K562 (cell line): Measurements from ENCODE around the gene FOXO3. TPM values are rescaled to one million over a fixed set of nuclear protein-coding genes. Genes with fewer than 3 reads are reported as not detected.

Experiments
- COPS2 ChIP-seq: fragments of 450-650 bp; conservative IDR thresholded peaks from 2 replicates; pipeline ENCODE4 v1.6.1; 2016; ENCODE audit warnings: mild to moderate bottlenecking, moderate library complexity
- FOXK2 ChIP-seq, 2 experiments: fragments of 450-650 bp; IDR thresholded peaks in 1 of 2; conservative IDR thresholded peaks in 1 of 2; 2 replicates each; pipeline ENCODE4 v1.6.1; 2016; ENCODE audit warnings: low read depth in 2 of 2, mild to moderate bottlenecking in 1 of 2
- GABPB2 ChIP-seq: fragments of 250-450 bp; sonication (Bioruptor Pico); conservative IDR thresholded peaks from 2 replicates; pipeline ENCODE4 v1.5.1; 2021; ENCODE audit warnings: mild to moderate bottlenecking
- MAZ ChIP-seq, 2 experiments: fragments of 450-650 bp in 1 of 2; sonication (generic) in 1 of 2; formaldehyde crosslinking; IDR thresholded peaks in 1 of 2; conservative IDR thresholded peaks in 1 of 2; 2 replicates each; pipeline versions ENCODE4 v1.4.0 to v1.5.0; 2020; ENCODE audit warnings: mild to moderate bottlenecking in 1 of 2, missing genetic modification reagents in 1 of 2
- MTA1 ChIP-seq: fragments of 450-650 bp; IDR thresholded peaks from 2 replicates; pipeline ENCODE4 v1.6.1; 2017; ENCODE audit warnings: borderline replicate concordance
- NCOA2 ChIP-seq, 2 experiments: fragments of 450-650 bp; IDR thresholded peaks; 2 replicates each; pipeline ENCODE4 v1.6.1; 2018; ENCODE audit warnings: mild to moderate bottlenecking in 2 of 2, moderate library complexity in 1 of 2; ENCODE audit not compliant: partially characterized antibody in 2 of 2
- RNF2 ChIP-seq: sonication (generic); IDR thresholded peaks from 2 replicates; pipeline ENCODE4 v1.6.1; 2016
- SMAD1 ChIP-seq: fragments of 150-350 bp; IDR thresholded peaks from 2 replicates; pipeline ENCODE4 v1.6.1; 2014; ENCODE audit warnings: low read length, low read depth; ENCODE audit not compliant: partially characterized antibody
- SMAD4 ChIP-seq: fragments of 250-450 bp; sonication (Bioruptor Pico); conservative IDR thresholded peaks from 2 replicates; pipeline ENCODE4 v1.8.0; 2021; ENCODE audit warnings: inconsistent platforms, mild to moderate bottlenecking, moderate library complexity
- SREBF2 ChIP-seq: sonication (generic); formaldehyde crosslinking; IDR thresholded peaks from 2 replicates; pipeline ENCODE4 v1.4.0; 2020; ENCODE audit warnings: mild to moderate bottlenecking, missing genetic modification reagents
- XRCC5 ChIP-seq: fragments of 200-400 bp; formaldehyde crosslinking; IDR thresholded peaks from 2 replicates; pipeline ENCODE4 v1.6.1; 2017; ENCODE audit warnings: low read depth, mild to moderate bottlenecking, low read length
- ZNF316 ChIP-seq: fragments of 450-650 bp; IDR thresholded peaks from 2 replicates; pipeline ENCODE4 v1.6.1; 2016
- polyA plus RNA-seq, 8 experiments: library from polyadenylated mRNA; depleted of rRNA in 4 of 8; stranded (reverse) in 5 of 8; unstranded in 3 of 8; fragments of >200 nt; fragmentation: Nextera tagmentation in 2 of 8; fragmentation: Illumina TruSeq in 1 of 8; extraction: Ambion mirVana in 2 of 8; extraction: Trizol in 1 of 8; gene quantifications; 2 replicates each; pipeline versions ENCODE4 v1.2.1 to v1.2.3, GENCODE V29; 2011 to 2014; ENCODE audit warnings: inconsistent platforms in 1 of 8, missing spikeins in 1 of 8
- total RNA-seq, 7 experiments: library from RNA; depleted of rRNA in 6 of 7; stranded (reverse); fragments of >200 nt in 6 of 7; fragmentation: Illumina TruSeq in 2 of 7; extraction: Trizol in 2 of 7; gene quantifications; 2 replicates each; pipeline versions ENCODE4 v1.2.1 to v1.2.3, GENCODE V29; 2011 to 2021; ENCODE audit warnings: low replicate concordance in 1 of 7
- TF ChIP-seq, protein P1 (sequence below), 2 experiments: fragments of 450-650 bp in 1 of 2; sonication (generic) in 1 of 2; formaldehyde crosslinking in 1 of 2; IDR thresholded peaks; 2 replicates each; pipeline versions ENCODE4 v1.7.1 to v1.9.0; 2016 to 2022; ENCODE audit warnings: inconsistent platforms in 1 of 2, mild to moderate bottlenecking in 1 of 2, missing genetic modification reagents in 1 of 2
- TF ChIP-seq, protein P2 (sequence below): fragments of 250-450 bp; sonication (Bioruptor Pico); IDR thresholded peaks from 2 replicates; pipeline ENCODE4 v1.5.0; 2021; ENCODE audit warnings: mild to moderate bottlenecking, borderline replicate concordance

FOXO3 gene
- total and polyA plus RNA-seq, 9 of the 15 experiments (the other 6 are each of a cell fraction or from before 2014, with no cell fraction given), result 3.0 to 14.6 (median 6.0) TPM

- TF ChIP-seq MAZ (CRISPR knock-in tag; conservative IDR thresholded peaks at IDR 0.05 in 1 of 2, IDR thresholded peaks at IDR 0.05 in 1 of 2) (peak in 1 of 2 experiments; percentile 48; a peak in 2 of 4 replicates), FOXK2 (conservative IDR thresholded peaks at IDR 0.05 in 1 of 2, IDR thresholded peaks at IDR 0.05 in 1 of 2; ENCODE audit: low read depth in 2 of 2) (no peak), NCOA2 (IDR thresholded peaks at IDR 0.05; ENCODE audit: partially characterized antibody in 2 of 2) (no peak), ZNF316 (no peak), GABPB2 (no peak), SREBF2 (CRISPR knock-in tag) (no peak), SMAD1 (peak; percentile 66), MTA1 (peak; percentile 58; the same call in 1 of the 2 replicates), SMAD4 (CRISPR knock-in tag) (peak; percentile 82), XRCC5 (no peak), COPS2 (no peak), RNF2 (peak; percentile 82)
- TF ChIP-seq, protein P1, sequence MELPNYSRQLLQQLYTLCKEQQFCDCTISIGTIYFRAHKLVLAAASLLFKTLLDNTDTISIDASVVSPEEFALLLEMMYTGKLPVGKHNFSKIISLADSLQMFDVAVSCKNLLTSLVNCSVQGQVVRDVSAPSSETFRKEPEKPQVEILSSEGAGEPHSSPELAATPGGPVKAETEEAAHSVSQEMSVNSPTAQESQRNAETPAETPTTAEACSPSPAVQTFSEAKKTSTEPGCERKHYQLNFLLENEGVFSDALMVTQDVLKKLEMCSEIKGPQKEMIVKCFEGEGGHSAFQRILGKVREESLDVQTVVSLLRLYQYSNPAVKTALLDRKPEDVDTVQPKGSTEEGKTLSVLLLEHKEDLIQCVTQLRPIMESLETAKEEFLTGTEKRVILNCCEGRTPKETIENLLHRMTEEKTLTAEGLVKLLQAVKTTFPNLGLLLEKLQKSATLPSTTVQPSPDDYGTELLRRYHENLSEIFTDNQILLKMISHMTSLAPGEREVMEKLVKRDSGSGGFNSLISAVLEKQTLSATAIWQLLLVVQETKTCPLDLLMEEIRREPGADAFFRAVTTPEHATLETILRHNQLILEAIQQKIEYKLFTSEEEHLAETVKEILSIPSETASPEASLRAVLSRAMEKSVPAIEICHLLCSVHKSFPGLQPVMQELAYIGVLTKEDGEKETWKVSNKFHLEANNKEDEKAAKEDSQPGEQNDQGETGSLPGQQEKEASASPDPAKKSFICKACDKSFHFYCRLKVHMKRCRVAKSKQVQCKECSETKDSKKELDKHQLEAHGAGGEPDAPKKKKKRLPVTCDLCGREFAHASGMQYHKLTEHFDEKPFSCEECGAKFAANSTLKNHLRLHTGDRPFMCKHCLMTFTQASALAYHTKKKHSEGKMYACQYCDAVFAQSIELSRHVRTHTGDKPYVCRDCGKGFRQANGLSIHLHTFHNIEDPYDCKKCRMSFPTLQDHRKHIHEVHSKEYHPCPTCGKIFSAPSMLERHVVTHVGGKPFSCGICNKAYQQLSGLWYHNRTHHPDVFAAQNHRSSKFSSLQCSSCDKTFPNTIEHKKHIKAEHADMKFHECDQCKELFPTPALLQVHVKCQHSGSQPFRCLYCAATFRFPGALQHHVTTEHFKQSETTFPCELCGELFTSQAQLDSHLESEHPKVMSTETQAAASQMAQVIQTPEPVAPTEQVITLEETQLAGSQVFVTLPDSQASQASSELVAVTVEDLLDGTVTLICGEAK (IDR thresholded peaks at IDR 0.05), result no peak
- TF ChIP-seq, protein P1 (CRISPR knock-in tag; IDR thresholded peaks at IDR 0.05), result no peak
- TF ChIP-seq, protein P2, sequence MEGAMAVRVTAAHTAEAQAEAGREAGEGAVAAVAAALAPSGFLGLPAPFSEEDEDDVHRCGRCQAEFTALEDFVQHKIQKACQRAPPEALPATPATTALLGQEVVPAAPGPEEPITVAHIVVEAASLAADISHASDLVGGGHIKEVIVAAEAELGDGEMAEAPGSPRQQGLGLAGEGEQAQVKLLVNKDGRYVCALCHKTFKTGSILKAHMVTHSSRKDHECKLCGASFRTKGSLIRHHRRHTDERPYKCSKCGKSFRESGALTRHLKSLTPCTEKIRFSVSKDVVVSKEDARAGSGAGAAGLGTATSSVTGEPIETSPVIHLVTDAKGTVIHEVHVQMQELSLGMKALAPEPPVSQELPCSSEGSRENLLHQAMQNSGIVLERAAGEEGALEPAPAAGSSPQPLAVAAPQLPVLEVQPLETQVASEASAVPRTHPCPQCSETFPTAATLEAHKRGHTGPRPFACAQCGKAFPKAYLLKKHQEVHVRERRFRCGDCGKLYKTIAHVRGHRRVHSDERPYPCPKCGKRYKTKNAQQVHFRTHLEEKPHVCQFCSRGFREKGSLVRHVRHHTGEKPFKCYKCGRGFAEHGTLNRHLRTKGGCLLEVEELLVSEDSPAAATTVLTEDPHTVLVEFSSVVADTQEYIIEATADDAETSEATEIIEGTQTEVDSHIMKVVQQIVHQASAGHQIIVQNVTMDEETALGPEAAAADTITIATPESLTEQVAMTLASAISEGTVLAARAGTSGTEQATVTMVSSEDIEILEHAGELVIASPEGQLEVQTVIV, result no peak
These were observed 1.8 kb downstream of the FOXO3 start (continued) for GRCh38 chr6:108562503-108562993.
